GM21447 (cell line): ENCODE results near the gene PHF2.

Experiments
- ATAC-seq: cut with Tn5 transposase; IDR thresholded peaks from one replicate; pipeline ENCODE4 v1.9.1; 2021; ENCODE audit not compliant: unreplicated experiment

Gene PHF2

DNA sequence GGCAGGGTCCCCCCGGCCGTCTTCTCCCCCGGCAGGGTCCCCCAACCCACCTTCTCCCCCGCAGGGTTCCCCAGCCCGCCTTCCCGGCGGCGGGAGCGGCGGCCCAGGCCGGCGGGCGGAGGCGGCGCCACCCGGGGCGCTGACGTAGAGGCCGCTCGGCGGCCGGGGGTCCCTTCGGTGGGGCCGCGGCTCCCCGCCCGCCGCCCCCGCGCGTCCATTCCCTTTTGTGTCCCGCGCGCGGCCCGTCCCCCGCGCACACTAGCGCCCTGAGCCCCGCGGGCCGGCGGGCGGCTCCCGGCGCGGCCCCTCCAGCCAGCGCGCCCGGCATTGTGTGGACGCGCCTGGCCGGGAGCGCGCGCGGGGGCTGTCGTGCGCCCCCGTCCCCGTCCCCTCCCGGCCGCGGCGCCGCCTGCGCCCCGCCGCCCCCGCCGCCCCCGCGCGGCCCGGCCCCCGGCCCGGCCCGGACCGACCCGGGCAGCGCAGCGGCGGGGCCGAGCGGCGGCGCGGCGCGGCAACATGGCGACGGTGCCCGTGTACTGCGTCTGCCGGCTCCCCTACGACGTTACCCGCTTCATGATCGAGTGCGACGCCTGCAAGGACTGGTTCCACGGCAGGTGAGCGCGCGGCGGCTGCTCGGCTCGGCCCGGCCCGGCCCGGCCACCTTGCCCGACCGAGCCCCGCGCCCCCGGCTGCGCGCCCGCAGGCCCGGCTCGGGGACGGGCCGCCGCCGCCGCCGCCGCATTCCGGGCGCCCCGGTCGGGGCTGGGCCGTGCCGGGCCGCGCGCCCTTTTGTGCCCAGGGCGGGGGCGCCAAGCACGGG, at the start of gene PHF2:
Gene PHF2 (plus strand): TSS at position 327 of the 820 bp plus-strand sequence. CDS start 190 bp downstream, at position 517.
- peak; percentile 35 for ATAC-seq

DNA sequence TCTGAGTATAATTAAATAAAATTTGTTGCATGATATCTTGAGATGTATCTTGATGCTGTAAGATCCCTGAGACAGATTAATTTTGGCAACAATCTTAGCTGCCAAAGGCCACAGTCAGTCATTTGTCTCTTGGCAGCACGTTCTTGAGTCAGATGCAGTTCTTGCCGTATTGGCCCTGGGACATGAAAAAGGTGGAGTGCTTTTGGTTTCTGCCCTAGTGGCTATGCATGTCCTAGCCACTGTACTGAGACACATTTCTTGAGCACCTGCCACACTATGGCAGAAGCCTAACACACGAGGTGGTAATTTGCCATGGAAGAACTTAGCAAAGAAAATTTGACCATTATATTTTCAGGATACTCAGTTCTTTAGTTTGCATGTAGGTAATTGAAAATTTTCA, 45.0 kb upstream of the PHF2 start:
- no peak for ATAC-seq

DNA sequence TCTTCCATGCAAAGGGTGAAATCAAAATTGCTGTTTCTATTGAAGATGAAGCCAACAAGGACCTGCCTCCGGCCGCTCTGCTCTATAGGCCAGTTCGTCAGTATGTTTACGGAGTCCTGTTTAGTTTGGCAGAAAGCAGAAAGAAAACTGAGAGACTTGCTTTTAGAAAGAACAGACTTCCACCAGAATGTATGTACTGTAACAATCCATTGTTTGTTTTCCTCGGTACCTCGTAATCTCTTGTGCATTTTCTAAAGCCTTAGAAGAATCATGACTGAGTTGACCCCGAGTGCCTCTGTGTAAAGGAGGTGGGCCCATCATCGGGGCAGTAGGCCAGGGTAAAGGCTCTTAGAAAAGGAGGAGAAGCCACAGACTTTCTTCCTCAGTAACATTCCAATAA, 44.2 kb upstream of the PHF2 start:
- no peak for ATAC-seq

GRCh38 chr9:93533863-93534262, 42.5 kb upstream of the PHF2 start:
- no peak for ATAC-seq

GRCh38 chr9:93536167-93536566, 40.2 kb upstream of the PHF2 start:
- ATAC-seq, result no peak

DNA sequence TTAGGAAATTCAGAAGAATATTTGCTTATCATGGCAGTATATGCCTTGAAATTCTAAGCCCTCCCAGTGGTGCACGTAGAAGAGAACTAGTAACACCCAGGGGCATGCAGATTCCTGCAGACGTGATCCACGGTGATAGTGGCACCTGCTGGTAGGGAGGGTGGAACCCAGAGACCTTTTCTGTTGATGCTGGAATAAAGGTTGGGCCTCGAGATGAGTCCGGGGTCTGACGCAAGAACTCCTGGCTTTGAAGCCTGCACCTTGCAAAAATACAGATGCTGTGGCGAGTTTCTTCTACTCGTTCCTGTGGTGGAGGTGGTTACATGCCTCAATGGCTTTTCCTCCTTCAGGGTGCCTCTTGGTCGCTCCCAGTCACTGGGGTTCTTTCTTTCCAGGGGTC, 39.5 kb upstream of the PHF2 start:
- ATAC-seq, result no peak

GRCh38 chr9:93540305-93540704, 36.1 kb upstream of the PHF2 start:
- ATAC-seq, result no peak

DNA sequence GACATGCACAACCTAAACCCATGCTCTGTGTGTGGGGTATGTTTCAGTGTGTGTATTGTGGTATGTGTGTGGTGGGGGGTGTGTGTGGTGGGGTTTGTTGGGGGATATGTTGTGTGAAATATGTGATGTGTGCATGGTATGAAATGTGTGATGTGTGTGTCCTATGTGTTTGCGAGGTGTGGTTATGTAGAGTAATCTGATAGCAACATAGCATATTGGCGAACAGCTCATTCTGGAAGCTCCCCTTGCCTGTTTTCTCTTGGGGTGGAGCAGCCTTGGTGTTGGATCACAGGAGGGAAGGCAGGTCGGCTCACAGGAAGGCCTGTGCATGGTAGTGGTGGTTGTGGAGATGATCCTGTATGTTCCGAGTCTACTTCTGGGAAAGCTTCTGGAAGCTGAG, 35.4 kb upstream of the PHF2 start:
- no peak for ATAC-seq

DNA sequence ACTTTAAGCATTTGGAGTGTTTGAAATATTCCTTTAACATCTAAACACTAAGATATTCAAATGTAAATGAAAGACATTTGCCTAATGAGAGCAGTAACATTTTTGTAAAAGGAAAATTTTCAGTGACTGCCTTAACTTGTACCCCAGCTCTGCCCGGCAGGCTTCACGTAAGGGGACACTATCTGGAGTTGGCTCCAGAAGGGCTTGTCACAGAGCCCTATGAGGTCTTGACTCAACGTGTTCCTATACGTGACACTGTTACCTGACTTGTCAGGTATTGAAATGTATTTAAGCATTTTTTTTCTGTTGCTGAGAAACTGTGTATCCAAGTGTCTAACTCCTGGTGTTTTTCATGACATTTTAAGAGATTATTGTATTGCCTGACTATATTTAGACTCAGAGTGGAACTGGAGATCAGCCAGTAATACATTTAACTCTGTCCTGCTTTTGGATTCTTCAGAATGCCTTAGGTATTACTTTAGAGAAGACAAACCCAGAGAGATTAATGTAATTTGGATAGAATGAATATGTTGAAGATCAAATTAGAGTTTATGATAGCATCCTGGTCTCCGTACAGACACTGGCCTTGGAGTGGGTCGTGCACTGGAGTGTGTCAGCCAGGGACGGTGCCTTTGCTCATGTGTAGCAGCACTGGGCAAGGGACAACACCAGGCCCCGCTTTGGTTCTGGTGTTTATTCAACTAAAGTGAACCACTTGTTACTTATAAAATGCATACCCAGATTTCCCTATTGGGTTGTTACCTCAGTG, 34.6 kb upstream of the PHF2 start:
- no peak for ATAC-seq

- ATAC-seq, result no peak
These were observed 33.3 kb upstream of the PHF2 start for GRCh38 chr9:93543117-93543516.

- ATAC-seq, result no peak
These were observed 30.0 kb upstream of the PHF2 start for GRCh38 chr9:93546356-93546755.

DNA sequence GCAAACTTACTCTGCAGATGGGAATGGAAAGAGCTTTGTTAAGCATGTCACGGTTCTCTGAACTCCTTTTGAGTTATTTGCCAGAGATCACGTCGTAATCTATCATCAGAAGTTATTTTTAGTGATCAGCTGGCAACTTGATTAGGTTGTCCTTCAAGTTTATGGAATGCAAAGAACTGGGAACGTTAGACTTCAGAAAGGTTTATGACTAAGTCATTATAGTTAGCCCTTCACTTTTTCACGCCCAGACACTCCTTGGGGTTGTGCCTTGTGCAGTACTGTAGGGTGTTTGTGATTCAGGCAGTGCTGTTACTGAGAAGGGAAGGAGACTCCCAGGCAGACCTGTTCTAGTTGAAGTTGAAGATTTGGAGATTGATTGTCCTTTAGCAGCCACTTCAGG, 26.8 kb upstream of the PHF2 start:
- ATAC-seq, result no peak

GRCh38 chr9:93552923-93553322, 23.5 kb upstream of the PHF2 start:
- ATAC-seq, result no peak

- ATAC-seq, result no peak
These were observed 21.0 kb upstream of the PHF2 start for GRCh38 chr9:93555370-93555769.

GRCh38 chr9:93557366-93558137, 18.8 kb upstream of the PHF2 start:
- ATAC-seq, result no peak

DNA sequence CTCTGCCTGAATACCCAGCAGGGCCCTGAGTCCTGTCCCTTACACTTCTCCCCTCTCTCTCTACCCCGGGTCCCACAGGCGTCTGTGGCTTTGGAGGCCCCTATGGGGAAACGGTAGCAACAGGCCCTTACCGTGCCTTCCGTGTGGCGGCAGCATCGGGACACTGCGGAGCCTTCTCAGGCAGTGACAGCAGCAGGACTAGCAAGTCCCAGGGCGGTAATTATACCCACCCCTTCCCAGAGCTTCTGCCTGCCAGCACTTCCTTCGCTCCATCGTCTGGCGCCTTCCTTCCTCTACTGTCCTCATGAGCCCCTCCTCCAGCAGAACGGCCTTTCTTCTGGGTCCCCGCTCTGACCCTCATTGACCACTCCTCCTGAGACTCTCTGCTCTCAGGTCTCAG, 17.9 kb upstream of the PHF2 start:
- no peak for ATAC-seq

DNA sequence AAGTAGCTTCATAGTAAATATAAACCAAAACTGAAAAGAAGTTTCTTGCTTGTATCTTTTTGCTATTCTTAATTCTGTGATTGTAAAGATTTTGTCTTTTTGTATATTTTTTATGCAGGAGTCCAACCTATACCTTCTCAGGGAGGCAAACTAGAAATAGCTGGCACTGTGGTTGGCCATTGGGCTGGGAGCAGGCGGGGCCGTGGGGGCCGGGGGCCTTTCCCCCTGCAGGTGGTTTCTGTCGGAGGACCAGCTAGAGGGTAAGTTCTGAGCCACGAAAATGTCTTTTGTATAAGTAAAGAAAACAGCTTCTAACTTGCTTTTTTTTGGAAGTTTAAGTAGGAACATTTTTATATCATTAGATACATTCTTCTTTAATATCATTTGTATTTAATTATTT, 15.4 kb upstream of the PHF2 start:
- ATAC-seq, result no peak

DNA sequence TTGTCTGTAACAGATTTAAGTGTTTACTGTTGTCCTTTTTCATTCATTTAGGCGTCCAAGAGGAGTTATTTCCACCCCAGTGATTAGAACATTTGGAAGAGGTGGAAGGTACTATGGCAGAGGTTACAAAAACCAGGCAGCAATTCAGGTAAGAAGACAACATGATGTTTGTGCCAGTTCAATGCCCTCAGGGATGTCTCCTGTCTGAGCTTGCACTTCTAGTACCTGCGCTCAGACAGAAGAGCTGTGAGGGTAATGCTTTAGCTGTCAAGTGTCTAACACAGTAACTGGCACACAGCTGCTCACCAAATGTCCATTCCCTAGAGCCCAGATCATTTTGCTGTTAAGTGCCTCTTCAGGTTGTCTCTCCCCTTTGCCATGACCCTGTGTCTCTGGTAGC, 14.2 kb upstream of the PHF2 start:
- ATAC-seq, result no peak

DNA sequence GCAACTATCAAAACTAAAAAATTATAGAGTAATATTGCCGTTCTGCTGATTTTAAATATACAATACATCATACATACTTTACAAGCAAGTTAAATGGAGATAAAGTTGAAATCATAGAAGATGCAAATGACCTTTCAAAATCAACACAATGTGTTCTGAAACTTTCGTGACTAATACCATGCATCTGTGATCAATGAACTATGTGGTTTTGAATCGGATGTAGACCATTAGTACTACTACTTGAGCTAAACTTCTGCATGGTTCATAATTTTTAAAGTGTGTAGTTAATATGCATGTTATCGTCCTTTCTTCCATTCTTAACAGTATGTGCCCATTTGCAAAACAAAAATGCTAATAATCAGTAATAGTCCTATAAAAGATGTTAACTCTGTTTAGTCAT, 11.3 kb upstream of the PHF2 start:
- no peak for ATAC-seq

- peak; percentile 88 for ATAC-seq
These were observed 9.7 kb upstream of the PHF2 start for GRCh38 chr9:93566408-93567270.
